Astrocyte of the cerebellum (primary cell): Measurements from ENCODE around the gene C19orf67.

Experiments
- DNase-seq: peaks from one replicate; pipeline ENCODE4 v3.0.0-alpha.2; 2011; ENCODE audit warnings: low read depth
- H3K4me3 ChIP-seq: 2 replicates; pipeline ENCODE4 v1.5.1; 2011; ENCODE audit warnings: mild to moderate bottlenecking, low read depth, low read length, moderate library complexity
- in situ Hi-C: cut with HindIII; loops from 2 replicates; pipeline ENCODE4 v1.10.0; 2017; ENCODE audit warnings: low sequenced_read_pairs
- TF ChIP-seq, protein P1 (sequence below): IDR thresholded peaks from 2 replicates; pipeline ENCODE4 v1.5.1; 2012; ENCODE audit warnings: low read length, low read depth, moderate library complexity, mild to moderate bottlenecking; ENCODE audit errors: missing control alignments

C19orf67 gene

DNA sequence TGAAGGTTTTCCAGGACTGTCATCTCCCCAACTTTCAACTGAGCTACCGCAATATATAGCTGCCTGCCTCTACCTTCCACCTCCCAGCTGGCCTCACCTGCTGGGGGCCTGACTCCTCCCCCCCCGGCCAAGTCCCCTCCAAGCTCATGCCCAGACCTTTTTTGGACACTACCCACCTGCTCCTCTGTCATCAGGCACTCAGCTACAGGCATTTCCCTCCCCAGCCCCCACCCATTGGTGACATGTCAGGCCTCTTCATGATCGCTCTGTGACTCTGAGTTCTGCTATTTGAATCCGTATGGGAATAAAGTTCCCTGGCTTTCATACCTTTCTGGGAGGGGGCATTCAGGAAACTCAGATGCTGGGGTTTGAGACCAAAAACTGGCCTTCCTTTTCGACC lies 30.2 kb upstream of the C19orf67 start:
- peak overlapping the region; percentile 88 for H3K4me3 ChIP-seq
- DNase-seq = no peak
- TF ChIP-seq, protein P1, sequence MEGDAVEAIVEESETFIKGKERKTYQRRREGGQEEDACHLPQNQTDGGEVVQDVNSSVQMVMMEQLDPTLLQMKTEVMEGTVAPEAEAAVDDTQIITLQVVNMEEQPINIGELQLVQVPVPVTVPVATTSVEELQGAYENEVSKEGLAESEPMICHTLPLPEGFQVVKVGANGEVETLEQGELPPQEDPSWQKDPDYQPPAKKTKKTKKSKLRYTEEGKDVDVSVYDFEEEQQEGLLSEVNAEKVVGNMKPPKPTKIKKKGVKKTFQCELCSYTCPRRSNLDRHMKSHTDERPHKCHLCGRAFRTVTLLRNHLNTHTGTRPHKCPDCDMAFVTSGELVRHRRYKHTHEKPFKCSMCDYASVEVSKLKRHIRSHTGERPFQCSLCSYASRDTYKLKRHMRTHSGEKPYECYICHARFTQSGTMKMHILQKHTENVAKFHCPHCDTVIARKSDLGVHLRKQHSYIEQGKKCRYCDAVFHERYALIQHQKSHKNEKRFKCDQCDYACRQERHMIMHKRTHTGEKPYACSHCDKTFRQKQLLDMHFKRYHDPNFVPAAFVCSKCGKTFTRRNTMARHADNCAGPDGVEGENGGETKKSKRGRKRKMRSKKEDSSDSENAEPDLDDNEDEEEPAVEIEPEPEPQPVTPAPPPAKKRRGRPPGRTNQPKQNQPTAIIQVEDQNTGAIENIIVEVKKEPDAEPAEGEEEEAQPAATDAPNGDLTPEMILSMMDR = no peak
- in situ Hi-C loops = no loop called here

- no peak for DNase-seq
- TF ChIP-seq, protein P1 = peak; percentile 47
- no peak overlapping the region for H3K4me3 ChIP-seq
- in situ Hi-C loops = no loop called here
Measured at GRCh38 chr19:14114854-14115253, 29.3 kb upstream of the C19orf67 start.

DNA sequence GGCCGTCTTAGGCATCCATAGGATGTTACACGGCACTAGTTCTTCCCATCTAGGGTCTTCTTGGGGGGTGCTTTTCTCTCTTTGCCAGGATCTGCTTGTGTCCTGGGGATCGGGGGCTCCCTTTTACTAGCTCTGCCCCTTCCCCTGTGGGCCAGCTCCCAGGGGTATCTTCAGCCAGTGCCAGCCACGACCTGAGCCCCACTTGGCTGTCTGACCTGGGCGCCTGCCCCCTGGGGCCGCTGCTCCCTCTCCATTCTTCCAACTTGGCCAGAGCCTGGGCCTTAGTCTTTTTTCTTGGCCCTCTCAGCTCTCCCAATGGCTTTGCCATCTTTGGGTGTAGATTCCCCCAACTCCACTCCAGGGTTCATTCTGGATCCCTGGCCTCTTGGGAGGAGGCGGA lies 28.9 kb upstream of the C19orf67 start:
- in situ Hi-C loops = no loop called here
- H3K4me3 ChIP-seq = no peak overlapping the region
- TF ChIP-seq, protein P1 = no peak
- no peak for DNase-seq

DNA sequence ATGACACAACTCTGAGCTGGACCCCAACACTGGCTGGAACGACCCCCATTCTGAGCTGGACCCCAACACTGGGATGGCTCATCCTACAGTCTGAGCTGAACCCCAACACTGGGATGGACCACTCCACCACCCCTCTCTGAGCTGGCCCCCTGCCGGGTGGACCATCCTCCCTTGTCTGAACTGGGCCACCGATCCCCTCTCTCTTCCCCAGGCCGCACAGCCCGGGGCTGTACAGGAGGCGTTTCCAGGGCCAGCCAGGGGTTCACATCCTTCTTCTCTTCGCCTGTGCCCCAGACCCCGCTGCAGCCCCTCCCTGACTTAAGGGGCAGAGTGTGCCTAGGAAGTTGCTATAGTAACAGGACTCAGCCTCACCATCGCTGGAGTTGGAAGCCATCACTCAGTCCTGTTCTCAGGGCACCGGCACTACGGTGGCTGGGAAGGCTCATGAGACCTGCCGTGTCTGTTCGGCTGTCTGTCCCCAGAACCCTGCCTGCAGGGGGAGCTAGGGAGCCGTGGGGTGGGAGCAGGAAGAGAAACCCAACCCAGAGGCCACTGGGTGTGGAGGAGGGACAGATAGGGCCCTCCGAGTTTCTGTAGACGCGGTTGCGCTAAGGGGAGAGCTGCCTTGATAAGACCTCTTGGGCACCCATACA lies 28.3 kb upstream of the C19orf67 start:
- H3K4me3 ChIP-seq = no peak overlapping the region
- TF ChIP-seq, protein P1 = peak; percentile 8
- in situ Hi-C loops = no loop called here
- no peak for DNase-seq

GRCh38 chr19:14112809-14113385 lies 27.3 kb upstream of the C19orf67 start:
- no peak for DNase-seq
- in situ Hi-C loops = no loop called here
- TF ChIP-seq, protein P1 = no peak
- H3K4me3 ChIP-seq = no peak overlapping the region

GRCh38 chr19:14112051-14112808 lies 26.6 kb upstream of the C19orf67 start:
- TF ChIP-seq, protein P1 = no peak
- DNase-seq = no peak
- H3K4me3 ChIP-seq = no peak overlapping the region
- in situ Hi-C loops = no loop called here
